HG03175 (cell line): ENCODE results near the gene TGM2.

Experiments
- ATAC-seq: cut with Tn5 transposase; IDR thresholded peaks from one replicate; pipeline ENCODE4 v1.9.1; 2021; ENCODE audit warnings: mild to moderate bottlenecking, moderate library complexity; ENCODE audit not compliant: unreplicated experiment

Gene TGM2

DNA sequence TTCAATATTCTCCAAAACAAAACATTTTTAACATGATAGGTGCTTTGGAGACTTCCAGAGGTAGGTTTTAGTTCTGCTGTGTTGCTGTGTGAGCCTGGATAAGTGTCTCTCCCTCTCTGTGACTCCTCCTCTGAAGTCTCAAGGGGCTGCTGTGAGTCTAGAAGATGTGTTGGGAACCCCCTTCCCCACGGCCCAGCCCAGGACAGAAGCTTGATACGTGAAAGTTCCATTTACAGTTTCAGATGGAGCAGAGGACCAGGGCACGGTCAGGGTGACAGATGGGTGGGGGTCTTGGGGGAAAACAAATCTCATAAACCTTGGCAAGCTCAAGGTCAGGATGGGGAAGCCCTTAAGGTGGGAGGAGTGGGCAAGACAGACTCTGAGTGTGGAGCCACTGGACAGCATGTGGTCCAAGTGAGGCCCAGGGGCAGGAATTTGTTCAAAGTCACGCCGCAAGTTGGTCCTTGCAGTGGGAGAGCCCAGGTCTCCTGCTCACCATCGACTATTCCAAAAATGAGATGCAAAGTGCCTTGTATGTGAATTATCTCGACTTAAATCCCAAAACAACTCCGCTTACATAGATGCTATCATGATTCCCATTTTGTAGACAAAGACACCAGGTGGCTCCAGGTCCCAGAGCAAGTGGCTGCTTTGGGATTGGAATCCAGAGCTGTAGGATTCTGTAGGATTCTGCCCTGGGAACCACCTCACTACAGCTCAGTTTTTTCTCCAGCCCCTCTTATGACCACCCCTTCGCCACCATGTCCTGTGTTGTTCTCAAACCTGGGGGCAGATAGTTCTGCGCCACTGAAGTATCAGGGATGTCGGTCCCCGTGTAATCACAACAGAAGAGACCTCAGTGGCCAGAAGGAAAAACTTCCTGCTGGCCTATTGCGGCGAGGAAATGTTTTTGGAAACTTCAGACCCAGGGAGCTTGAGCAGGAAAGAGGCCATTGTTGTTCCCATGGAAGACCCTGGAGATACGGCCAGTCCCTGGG is 1.9 kb downstream of the TGM2 start:
- no peak for ATAC-seq

DNA sequence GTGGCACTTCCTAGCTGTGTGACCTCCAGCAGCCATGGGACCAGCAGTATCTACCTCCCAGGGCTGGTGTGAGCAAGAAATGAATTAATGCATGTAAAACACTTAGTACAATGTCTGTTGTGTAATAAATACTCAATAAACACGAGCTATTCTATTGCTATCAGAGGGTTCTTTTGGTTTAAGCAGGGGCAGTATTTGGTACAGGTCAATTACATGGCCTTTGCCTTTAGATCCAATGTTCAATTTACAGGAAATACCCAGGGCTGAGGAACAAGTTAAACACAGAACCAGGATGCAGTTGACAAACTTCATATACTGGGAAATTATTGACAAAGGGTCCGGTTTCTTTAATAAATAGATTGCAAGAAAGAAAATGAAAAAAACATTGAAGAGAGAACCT is 2.9 kb downstream of the TGM2 start:
- no peak for ATAC-seq

DNA sequence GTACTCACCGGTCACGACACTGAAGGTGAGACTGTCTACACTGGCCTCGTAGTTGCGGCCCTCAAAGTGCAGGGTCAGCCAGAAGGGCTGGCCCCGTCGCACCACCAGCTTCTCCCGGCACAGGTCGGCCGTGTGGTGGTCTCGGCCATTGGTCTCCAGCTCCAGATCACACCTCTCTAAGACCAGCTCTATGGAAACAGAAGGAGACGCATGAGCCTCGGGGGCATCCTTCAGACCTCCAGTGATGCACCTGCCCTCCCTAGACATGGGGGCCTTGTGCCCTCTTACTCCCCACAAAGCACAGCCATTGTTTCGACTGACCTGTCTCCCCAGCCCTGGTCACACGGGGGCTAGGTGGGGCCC is 3.7 kb downstream of the TGM2 start:
- ATAC-seq: no peak

DNA sequence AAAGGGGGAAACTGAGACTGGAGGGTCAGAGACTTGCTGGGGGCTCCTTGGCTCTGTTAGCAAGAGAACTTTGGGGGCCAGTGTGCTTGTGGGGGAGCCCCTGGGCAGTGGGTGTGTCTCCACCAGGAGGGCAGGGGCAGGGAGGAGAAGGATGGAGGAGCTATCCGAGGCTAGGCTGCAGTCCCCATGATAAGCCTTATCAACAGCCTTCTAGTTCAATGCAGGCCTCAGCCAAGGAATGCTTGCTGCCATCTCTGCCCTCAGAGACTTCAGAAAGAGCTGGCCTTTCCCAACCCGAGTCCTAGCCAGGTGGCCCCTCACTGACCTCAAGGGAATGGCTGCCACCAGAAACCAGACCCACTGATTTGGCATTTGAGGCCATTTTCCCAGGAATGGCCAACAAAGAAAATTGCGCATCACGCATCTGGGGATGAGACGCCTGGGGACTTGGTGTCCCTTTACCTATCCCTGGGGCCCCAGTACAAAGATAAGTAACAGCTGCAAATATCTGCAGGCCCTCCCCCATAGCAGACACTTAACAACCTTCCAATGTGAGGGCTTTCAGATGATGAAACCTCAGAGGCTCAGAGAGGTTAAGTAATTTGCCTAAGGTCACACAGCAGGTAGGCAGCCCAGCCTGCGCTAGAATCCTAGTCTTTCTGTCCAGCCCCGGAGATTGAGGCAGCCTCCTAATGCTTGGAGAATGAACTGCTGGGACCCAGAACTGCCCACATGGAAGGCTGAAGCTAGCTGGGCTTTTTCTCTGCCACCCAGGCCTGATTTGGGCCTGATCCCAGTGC is 4.9 kb downstream of the TGM2 start:
- ATAC-seq: no peak

DNA sequence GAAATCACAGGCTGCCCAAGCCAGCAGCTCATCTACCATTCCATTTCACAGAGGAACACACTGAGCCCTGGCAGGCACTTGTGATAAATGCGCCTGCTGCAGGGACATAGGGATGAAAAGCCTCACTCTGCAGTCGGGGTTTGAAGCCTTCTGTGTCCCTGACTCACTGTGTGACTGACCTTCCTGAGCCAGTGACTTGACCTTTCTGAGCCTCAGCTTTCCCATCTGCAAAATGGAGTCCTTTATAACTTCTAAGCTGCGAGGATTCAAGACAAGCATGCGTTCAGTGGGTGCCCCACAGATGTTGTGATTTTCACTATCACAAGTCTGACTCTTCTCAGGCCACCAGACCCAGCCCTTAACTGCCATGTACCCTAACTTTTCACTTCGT is 5.5 kb downstream of the TGM2 start:
- ATAC-seq: no peak

DNA sequence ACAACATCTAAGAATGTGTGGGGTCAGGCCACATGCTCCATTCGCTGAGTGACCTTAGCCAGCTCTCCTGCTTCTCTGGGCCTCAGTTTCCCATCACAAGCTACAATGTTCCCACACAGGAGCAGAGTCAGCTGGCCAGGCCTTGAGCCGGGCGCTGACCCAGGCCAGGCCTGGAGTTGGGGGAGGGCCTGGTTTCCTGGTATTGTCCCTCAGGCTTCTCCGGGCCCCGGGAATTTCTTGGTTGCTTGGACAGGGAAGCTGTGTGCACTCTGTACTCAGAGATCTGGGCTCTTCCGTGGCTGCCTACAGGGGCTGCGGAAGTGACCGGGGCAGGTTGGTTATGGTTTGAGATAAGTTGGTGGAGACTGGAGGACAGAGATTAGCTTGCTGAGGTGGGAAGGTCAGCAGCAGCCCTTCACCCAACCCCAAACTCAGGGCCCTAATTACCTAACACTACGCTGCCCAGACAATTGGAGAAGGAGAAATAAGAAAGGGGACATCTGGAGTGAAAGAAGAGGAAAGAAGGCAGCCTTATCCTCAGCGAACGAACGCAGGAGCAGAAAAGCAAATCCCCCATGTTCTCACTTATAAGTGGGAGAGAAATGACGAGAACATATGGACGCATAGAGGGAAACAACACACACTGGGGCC is 6.2 kb downstream of the TGM2 start:
- ATAC-seq: no peak

DNA sequence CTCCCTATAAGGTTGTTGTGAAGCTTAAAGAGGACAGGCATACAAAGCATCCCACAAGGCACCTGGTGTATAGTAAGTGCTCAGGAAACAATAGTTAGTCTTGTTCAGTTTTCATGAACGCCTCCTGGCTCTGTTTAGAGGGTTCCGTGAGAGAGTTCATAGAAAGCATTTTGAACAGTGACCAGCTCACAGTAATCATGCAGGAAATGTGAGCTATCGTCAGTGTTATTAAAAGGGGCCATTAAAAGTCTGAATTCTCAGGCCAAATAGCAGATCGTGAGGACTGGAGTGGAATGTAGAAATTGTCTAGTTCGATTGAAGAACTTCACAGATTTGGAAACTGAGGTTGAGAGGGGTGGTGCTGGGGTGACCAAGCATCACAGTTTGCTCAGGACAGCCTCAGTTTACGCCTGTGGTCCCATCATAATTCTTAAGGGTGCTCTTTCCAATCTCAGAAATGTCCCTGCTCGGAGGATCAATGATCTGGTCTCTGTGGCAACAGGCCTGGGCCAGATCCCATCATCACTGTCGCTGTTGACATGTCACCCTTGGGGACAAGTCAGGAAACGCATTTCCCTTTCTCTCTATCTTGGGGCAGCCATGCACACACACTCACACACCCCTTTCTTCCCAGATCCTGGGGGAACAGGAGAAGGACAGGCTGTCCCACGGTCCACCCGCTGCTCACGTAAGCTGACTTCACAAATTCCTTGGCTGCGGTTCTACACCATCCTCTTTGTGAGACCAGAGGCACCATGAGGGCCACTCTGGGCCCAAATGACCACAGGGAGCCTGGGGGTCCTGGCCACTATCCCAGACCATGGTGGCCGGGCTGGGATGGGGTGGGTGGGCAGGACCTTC is 7.2 kb downstream of the TGM2 start:
- ATAC-seq: no peak

DNA sequence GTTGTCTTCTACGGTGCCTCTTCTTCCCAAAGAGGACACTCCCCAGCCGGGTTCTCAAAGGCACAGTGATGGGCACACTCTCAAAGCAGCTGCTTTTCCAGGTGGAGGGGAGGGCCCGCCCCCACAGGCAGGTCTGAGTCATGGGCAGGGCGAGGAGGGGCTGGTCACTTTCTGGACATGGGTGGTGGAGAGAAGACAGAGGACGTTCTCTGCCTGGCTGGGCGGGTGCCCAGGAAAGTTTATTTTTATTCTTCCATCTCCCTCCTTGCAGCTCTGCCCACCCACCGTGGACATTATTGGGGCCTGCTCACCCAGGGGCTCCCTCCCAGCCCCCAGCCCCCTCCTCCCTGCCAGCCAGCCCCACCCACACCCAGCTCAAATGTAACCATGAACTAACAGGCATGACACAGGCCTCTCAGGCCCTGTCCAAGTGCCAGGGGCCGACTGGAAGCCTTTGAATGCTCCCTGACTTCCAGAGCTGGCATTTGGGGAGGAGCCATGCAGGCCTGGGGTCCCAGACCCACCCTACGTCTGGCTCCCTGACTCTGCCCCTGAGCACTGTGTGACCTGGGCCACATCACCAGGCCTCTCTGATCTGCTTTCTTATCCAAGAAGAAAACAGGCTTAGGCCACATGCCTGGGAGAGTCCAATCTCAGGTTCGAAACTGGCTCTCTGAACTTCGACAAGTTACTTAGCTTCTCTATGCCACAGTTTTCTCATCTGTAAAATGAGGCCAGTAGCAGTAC is 8.0 kb downstream of the TGM2 start:
- no peak for ATAC-seq

DNA sequence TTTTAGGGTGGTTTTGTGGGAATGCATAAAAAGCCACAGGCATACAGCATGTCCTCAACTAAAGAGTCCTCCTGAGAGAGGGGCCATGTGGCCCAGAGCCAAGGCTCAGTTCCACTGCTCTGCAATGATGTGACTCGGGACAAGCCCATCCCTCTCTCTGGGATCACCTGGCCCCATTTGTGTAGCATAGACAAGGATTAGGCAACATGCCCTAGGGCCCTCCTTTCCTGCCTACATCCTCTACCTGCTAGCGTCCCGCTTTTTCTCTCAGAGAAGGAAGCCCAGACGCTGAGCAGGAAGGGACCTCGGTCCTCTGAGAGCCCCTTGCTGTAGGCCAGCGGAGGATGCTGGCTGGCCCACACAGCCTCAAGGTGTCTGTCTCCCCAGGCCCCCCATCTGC is 8.8 kb downstream of the TGM2 start:
- ATAC-seq: no peak

DNA sequence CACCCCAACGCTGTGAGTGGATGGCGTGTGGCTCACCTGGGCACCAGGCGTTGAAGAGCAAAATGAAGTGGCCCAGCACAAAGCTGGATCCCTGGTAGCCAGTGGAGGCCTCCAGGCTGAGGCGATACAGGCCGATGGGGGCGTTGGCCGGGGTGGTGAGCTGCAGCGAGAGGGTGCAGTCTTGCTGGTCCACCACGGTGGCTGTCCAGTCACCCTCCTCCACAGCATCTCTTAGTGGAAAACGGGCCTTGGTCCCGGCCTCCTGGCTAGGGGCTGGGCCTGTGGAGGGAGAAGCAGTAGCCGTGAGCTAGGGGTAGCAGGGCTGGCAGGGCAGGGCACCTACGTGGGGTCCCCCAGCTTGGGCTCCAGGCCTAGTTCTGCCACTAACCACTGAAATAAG is 9.3 kb downstream of the TGM2 start:
- no peak for ATAC-seq

DNA sequence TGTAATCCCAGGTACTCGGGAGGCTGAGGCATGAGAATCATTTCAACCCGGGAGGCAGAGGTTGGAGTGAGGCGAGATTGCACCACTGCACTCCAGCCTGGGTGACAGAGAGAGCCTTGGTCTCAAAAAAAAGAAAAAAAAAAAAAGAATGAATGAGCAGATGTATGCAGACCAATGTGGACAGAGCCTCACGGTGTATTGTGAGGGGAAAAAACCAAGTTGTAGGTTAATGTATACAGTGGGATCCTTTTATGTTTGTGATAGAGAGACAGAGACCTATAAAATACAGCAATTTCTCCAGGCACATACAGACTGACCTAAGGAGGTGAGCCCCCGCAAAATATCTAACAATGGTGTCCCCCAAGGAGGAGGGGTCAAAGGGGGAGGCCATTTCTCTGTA is 11.7 kb downstream of the TGM2 start:
- no peak for ATAC-seq

DNA sequence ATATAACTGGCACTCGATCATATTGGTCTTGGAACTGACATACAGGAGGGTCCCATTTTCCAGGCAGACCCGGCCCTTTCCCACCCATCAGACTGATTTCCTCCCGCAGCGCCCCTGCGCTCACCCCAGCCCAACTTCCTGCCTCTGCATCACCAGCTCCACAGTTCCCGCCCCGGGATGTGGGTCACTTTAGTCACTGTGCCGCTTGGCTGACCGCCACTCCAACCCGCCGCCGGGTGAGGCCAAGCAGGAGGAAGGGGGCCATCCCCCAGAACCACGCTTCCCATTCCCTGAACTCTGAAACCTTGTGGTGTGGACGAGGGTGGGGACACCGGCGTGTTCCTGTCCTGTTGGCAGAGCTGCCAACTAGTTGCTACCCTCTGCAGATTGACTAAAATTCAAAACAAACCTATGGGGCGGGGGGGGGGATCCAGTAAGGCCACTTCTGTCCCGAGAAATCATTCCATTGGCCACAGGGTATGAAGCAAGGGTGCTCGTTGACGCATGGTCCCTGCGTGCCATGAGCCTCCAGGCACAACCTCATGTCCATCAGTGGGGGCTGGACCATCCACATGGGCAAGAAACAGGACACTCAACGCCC is 12.3 kb downstream of the TGM2 start:
- peak; percentile 42 for ATAC-seq

DNA sequence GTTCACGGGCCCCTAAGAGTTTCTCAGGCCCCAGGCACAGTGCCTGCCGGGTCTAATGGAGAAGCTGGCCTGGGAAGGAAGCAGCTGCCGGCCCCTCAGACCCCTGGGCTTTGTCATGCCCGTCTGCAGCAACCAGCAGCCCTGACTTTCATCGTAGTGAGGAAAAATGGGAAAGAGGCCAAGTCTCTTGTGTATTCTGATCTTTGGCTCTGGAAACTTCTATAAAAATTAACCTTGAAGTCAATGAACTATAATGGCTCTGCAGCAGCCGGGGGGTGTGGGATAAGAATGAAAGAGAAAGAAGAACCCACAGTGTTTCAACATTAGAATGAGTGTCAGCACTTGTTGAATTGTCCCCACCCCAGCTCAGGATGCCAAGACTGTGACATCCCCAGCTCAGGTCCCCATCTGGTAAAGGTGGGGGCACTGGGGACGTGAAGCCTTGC is 12.9 kb downstream of the TGM2 start:
- peak; percentile 68 for ATAC-seq

DNA sequence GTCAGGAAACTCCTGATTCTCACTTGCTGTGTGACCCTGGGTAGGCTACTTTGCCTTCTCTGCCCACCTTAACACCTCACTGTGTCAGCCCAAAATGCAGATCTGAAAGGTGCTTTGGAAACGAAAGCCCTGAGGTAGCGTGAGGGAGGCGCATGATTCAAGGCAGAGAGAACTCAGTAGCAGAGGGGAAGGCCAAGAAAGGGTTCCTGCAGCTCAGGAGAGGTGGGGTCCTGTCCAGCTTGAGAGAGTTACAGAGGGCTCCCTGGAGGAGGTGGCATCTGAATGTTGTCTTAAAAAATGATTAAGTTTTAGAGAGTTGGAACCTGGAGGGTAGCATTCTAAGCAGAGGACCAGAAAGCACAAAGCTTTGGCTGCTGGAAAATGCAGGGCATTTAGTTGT is 13.6 kb downstream of the TGM2 start:
- no peak for ATAC-seq

DNA sequence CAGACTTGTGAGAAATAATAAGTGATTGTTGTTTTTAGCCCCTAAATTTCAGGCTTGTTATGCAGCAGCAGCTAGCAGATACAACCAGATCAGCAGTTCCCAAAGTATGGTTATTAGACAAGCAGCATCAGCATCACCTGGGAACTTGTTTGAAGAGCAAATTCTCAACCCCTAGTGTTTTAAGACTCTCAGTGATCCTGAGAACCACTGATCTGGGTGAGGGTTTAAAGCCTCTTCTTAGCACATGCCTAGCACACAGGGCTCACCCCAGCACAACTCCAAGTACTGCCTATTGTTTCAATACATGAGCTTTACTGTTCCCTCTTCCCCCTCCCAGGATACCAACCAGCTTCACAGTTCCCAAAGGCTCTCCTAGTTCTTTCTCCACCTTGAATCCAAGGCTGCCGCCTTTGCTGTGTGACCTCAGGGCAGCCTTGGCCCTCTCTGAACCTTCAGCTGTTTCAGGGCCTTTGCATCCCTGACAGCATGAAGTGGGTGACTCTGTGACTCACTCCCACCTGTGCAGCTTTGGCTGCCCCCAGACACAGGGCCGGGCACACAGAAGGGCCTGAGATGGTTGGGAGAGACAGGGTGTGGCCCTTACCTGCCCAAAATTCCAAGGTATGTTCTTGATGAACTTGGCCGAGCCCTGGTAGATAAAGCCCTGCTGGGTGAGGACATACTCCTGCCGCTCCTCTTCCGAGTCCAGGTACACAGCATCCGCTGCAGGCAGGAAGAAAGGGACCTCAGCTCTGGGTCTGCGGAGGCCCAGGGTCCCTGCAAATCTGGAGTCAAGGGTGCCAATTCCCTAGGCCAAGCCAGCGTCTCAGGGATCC is 14.5 kb downstream of the TGM2 start:
- no peak for ATAC-seq

DNA sequence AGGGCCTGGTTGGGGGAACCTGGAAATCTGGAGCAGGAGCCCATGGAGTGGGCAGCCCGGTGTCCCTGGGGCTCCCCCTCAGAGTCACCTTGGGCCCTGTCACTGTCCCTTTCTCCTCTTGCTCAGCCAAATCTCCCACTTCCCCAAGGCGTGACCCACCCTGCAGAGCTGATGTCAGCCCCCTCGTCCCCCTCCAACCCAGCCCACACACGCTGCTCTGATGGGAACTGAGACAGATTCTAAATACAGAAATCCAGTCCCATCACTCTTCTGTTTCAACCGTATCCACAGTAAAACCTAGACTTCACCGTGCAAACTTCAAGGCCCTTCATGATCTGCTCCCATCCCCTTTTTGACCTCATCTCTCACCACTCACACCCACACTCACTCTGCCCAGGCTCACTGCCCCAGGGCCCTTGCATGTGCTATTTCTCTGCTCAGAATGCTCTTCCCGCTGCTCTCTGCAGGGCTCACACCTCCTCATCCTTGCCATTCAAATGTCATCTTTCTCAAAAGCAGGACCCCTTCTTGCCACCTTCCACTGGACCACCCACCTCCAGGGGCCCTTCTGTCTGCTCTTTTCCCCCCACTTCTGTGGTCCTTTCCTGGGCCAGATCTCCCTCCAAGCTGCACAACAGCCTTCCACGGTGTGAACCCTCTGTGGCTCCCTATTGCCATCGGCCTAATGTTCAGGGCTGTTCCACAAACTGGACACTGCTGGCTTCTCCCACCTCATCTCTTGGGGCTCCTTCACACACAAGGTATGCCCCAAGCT is 16.6 kb downstream of the TGM2 start:
- no peak for ATAC-seq

DNA sequence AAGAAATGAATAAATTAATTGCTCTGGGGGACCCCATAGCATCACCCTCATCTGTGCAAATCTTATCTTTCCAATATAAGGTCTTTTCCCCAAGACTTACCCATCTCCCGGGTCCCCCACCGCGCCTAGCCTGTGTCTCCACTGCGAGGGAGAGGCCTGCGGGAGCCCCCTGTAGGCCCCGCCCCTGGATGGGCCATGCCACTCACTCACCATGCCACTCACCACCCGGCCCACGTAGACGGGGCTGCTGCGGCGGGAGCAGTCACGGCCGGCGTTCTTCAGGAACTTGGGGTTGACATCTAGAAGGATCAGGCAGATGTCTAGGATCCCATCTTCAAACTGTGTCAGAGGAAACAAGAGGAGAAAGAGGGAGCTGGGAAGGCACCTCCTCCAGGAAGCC is 17.3 kb downstream of the TGM2 start:
- no peak for ATAC-seq

DNA sequence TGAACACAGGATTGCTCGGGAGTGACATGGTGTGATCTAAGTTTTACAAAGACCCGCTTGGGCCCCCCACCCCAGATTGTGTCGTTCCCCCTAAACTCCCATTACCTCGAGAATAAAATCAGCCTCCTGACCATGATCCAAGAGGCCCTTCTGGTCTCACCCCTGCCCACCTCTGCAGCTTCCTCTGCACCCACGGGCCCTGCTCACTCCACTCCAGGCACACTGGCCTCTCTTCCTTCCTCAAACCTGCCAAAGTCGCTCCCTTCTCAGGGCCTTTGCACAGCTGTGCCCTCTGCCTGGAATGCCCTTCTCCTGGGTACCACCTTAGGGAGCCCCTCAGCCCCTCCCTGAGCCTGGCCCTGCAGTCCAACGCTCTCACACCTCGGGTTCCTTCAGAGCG is 17.9 kb downstream of the TGM2 start:
- no peak for ATAC-seq
